ENCODE data around the gene ACIN1. TPM values are rescaled to one million over a fixed set of nuclear protein-coding genes. Genes with fewer than 3 reads are reported as not detected.

The ACIN1 gene
- total RNA-seq, 1 experiment from 2014 or later, result 333 TPM

DNA sequence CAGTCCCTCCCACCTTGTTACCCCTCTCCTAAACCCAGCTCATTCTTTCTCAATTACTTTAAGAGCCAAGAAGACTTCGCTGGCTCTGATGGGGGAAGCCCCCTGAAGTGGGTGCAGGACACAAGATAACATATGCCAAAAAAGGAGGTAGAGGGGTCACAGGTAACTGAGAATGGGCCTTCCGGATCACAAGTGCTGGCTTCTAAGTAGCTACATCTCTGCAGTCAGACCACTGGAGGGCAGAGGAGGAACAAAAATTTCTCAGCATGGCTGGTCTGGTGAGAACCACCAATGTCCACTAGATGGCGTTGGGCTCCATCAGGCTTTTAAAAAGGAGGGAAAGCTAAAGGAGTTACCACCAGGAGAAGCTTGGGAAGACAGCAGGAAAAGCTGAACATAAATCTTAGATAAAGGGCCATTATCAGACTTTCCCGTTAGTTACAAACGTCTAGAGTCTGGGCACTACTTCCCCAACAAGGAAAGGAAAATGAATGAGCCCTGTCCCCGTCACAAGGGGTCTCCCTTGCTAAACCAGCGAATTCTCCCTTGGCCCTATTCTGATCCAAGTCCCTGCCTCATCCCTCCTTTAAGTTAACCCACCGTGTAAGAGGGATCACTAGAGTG lies 26.0 kb downstream of the ACIN1 start:
- no peak overlapping the region for H3T11ph ChIP-seq (ENCODE audit: low read length)
- peaks cover 12% of the 10 kb centered on the region for H3K23me2 ChIP-seq (ENCODE audit: insufficient read length, low read depth, low read length, poor library complexity, severe bottlenecking)
- H3K79me1 ChIP-seq (ENCODE audit: insufficient read depth, low read depth, low read length, poor library complexity, severe bottlenecking), result peaks cover 17% of the 10 kb centered on the region
- no peak overlapping the region for H3K9ac ChIP-seq (ENCODE audit: extremely low read depth, insufficient read length, low read length)
- peak; percentile 91 for DNase-seq
- no peaks in the 10 kb centered on the region for H3K9me3 Mint-ChIP-seq
- H3K79me2 ChIP-seq (ENCODE audit: insufficient read depth, low read length), result peaks cover 5% of the 10 kb centered on the region; the same call in 1 of the 2 replicates
- no peak overlapping the region for H2BK15ac ChIP-seq (ENCODE audit: low read depth, low read length)
- no peak overlapping the region for H2AK5ac ChIP-seq (ENCODE audit: insufficient read length, low read length)
- H3K4me3 Mint-ChIP-seq, result peak overlapping the region; percentile 46 to 68
- H3K4ac ChIP-seq (ENCODE audit: low read depth, low read length), result no peak overlapping the region
- no peak overlapping the region for H2BK12ac ChIP-seq (ENCODE audit: insufficient read length, low read depth, low read length)
- no peak overlapping the region for H2BK5ac ChIP-seq (ENCODE audit: insufficient read length, low read length)
- no peak overlapping the region for H4K91ac ChIP-seq (ENCODE audit: insufficient read length, low read depth, low read length)
- H4K20me1 ChIP-seq (ENCODE audit: control insufficient read depth, insufficient read depth, insufficient read length), result peaks cover 3% of the 10 kb centered on the region
- no peak overlapping the region for H3K23ac ChIP-seq (ENCODE audit: insufficient read length, low read depth, low read length)
- H4K5ac ChIP-seq (ENCODE audit: insufficient read length, low read depth, low read length), result no peak overlapping the region
- H3K4me1 ChIP-seq (ENCODE audit: insufficient read depth, low read length), result 0 out of 2 replicates have a peak, but pooled peaks cover 3% of the 10 kb centered on the region
- no peak overlapping the region for H2BK20ac ChIP-seq (ENCODE audit: low read depth, low read length, poor library complexity, severe bottlenecking)
- no peak overlapping the region for H3K14ac ChIP-seq (ENCODE audit: insufficient read depth, low read length)
- no peaks in the 10 kb centered on the region for H3K9me3 ChIP-seq (ENCODE audit: control insufficient read depth, low read depth, low read length)
- H3K27me3 Mint-ChIP-seq (ENCODE audit: low read depth), result no peaks in the 10 kb centered on the region; the same call in 1 of the 2 replicates
- no peak overlapping the region for H3K27ac ChIP-seq (ENCODE audit: insufficient read length, low read depth, low read length)
- H2BK120ac ChIP-seq (ENCODE audit: low read depth, low read length, poor library complexity, severe bottlenecking), result no peak overlapping the region
- no peak overlapping the region for H3K18ac ChIP-seq (ENCODE audit: insufficient read length, low read depth, low read length)
- no peak overlapping the region for H4K8ac ChIP-seq (replicated peaks; ENCODE audit: insufficient read length, low read depth, low read length)
- no peak overlapping the region for H2AFZ ChIP-seq (ENCODE audit: low read length)
- H3K4me2 ChIP-seq (ENCODE audit: insufficient read depth, insufficient read length, low read length), result no peak overlapping the region
- H3K27ac Mint-ChIP-seq, result peak overlapping the region; percentile 92 to 95 (median 93); a peak in 6 of 7 replicates
- no peaks in the 10 kb centered on the region for H3K27me3 ChIP-seq (ENCODE audit: insufficient read depth, low read length)
- peaks cover 42 to 84% (median 72%) of the 10 kb centered on the region in 3 experiments; a peak in 6 of 7 replicates for H3K36me3 Mint-ChIP-seq (ENCODE audit: insufficient read depth in 1 of 3, low read depth in 3 of 3)
- whole genome bisulfite sequencing (ENCODE audit: extremely low coverage, insufficient read length, low lambda C conversion rate), result no CpG with 5 or more reads among the region's 8 CpGs
- TF ChIP-seq, protein P1, sequence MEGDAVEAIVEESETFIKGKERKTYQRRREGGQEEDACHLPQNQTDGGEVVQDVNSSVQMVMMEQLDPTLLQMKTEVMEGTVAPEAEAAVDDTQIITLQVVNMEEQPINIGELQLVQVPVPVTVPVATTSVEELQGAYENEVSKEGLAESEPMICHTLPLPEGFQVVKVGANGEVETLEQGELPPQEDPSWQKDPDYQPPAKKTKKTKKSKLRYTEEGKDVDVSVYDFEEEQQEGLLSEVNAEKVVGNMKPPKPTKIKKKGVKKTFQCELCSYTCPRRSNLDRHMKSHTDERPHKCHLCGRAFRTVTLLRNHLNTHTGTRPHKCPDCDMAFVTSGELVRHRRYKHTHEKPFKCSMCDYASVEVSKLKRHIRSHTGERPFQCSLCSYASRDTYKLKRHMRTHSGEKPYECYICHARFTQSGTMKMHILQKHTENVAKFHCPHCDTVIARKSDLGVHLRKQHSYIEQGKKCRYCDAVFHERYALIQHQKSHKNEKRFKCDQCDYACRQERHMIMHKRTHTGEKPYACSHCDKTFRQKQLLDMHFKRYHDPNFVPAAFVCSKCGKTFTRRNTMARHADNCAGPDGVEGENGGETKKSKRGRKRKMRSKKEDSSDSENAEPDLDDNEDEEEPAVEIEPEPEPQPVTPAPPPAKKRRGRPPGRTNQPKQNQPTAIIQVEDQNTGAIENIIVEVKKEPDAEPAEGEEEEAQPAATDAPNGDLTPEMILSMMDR (conservative IDR thresholded peaks at IDR 0.05), result peak; percentile 100
- H3K4me1 Mint-ChIP-seq, result peaks cover 35 to 52% of the 10 kb centered on the region in 2 experiments
- H3K56ac ChIP-seq (ENCODE audit: insufficient read length, low read depth, low read length), result no peak overlapping the region
